DMS79 (cell line): ENCODE results near the gene CTNNA2.

ENCODE experiments used
- DNase-seq: peaks from one replicate; lab custom pipeline; 2025; lab: John Stamatoyannopoulos, UW

CTNNA2 gene

GRCh38 chr2:80490964-80491363 lies 978.1 kb downstream of the CTNNA2 start:
- no peak for DNase-seq

- DNase-seq: no peak
Measured at GRCh38 chr2:80496346-80496745, 983.5 kb downstream of the CTNNA2 start.

DNA sequence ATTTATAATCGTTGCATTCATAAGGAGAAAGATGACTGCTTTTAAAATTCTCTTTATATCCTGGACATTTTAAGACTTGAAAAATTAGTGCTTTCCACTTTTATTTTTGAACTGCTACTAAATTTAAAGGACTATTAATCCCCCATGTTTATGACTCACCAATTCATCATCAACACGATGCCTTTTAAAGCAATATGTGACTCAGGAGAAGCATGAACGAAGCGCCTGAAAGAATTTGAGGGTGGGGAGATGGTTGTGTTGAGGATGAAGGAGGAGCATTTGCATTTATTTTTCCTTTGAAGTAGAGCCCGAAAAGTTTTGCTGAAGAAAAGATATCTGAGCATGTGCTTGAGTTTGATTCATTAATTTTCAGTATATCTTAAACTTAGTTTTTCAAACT lies 983.9 kb downstream of the CTNNA2 start:
- DNase-seq: no peak

DNA sequence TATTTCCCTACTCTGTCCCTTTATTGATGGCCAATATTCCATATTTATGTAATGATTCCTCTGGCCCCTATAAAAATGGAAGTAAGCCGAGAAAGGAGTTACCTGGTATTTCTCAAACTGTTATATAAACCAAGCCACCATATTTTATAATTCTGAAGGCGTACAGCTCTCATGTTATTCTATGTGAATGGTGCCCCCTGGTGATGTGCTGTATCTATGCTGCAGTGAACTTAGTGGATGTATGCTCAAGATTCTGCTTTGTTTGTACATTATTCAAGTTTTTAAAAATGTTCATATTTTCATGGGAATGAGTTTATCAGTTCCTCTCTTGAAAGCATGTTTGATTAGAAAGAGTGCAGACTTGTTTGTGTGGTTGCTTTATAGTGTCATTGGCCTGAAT lies 986.2 kb downstream of the CTNNA2 start:
- no peak for DNase-seq

- DNase-seq: no peak
Measured at GRCh38 chr2:80501874-80502624, 989.2 kb downstream of the CTNNA2 start.

DNA sequence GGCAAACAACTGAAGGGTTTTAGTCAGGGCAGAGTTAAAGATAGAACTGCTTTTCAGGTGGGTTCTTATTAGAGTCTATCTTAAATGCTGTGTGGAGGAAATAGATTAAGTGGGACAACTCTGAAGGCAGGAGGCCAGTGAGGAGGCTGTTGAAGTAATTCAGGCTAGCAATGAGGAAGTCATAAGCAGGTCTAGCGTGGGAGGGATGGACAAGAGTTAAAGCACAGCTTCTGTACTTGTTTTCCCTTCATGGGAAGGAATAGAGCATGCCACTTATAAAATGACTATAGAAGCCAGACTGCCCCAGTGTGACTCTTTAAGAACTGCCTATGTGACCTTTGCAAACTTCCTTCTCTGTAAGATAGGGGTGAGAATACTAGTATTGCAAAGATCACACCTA lies 993.7 kb downstream of the CTNNA2 start:
- DNase-seq: no peak

DNA sequence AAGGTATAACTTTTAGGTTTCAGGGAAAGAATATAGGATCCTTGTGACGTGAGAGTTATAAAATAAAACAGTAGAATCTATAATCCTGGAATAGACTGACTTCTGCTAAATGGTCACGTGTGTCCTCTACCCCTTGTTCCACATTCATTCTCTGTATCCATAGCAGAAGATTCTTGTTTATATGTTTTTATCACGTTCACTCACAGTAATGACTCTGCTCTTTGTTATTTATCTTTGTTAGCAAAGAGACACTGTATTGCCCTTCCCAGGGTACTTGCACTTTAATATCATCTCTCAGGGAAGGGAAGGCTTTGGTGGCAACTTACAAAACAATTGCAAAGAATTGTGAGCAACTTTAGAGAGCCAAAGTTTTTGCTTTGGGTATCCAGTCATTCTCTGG lies 997.9 kb downstream of the CTNNA2 start:
- no peak for DNase-seq

DNA sequence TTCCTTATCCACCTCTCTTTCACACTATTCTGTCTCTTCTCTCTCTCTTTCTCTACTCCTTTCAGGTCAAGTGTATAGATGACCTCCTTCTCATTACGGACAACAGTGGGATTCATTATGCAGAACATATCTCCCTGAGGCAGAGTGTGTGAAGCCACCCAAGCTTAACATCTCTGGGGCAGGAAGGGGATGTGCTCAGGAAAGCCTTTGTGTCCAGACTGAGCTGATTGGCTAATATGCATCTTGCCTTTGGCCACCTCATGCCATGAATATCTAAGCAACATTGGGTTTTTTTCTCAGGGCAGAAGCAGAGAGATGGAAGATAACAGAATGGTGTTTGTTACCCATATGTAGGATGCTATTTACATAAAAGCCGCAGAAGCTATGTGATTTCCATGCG lies 1003.1 kb downstream of the CTNNA2 start:
- DNase-seq: no peak

- DNase-seq: no peak
Measured at GRCh38 chr2:80517316-80517715, 1004.5 kb downstream of the CTNNA2 start.

GRCh38 chr2:80519121-80519643 lies 1006.3 kb downstream of the CTNNA2 start:
- DNase-seq: no peak

- DNase-seq: no peak
Measured at GRCh38 chr2:80519699-80520291, 1006.9 kb downstream of the CTNNA2 start.

DNA sequence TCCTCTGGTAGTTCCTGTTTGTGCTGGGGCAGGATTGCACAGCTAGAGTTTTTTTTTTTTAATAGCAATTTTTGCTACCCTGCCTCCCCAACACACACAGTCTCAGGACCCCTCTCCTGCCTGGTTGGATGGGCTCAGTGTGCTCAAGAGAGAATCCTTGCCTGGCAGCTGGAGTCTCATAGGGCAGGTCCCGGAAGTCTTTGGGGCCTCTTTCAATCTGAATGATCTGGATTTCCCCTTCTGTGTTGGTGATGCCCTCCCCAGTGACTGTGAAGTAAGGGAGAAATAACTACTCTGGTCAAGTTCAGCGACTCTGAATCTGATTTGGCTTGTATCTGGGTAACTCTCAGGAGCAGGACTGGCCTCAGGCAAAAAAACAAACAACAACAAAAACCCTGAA lies 1012.3 kb downstream of the CTNNA2 start:
- no peak for DNase-seq

DNA sequence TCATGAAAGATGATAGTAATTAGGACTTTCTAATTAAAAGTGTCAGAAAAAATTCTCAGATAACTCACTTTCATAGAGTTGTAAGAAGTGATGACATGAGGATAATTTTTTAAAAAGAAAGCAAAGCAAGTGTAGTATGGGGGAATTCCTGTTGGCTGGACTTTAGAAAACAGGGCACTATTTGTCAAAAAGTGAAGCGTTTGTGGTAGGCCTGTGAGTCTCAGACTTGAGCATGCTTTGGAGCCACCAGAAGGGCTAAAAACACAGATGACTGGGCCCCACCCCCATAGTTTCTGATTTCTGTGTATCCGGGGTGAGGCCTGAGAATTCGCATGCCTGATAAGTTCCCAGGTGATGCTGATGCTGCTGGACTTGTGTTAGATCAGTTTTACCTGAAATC lies 1014.3 kb downstream of the CTNNA2 start:
- no peak for DNase-seq

DNA sequence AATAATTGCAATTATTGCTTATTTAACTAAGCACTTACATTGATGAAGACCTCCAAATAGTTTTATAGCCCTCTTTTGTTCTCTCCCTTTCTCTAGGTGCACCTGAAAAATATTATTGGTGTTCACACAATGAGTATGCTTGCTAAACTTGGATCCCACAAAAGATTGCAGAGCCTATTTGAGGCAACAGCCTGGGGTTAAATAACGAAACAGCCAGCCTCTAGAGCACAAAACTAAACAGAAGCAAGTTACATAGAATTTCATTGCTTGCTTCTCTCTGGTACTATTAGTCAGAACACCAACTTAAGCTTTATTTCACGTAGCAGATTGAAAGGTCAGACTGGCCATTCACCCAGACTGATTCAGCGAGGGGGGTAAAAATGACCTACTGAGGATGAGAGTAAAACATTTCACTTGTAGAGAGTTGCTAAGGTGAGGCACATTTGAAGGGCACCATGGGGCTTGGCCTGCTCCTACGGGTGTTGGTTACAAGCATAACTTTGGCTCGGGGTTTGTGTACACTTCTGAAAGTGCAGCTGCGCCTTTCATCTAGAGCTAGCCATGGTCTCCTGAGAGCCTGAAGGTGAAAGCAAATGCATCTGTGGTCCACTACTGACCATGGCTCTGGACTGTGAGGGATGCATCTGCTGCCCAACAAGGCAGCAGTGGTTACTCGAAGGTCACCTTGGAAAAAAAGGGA lies 1016.8 kb downstream of the CTNNA2 start:
- DNase-seq: no peak

DNA sequence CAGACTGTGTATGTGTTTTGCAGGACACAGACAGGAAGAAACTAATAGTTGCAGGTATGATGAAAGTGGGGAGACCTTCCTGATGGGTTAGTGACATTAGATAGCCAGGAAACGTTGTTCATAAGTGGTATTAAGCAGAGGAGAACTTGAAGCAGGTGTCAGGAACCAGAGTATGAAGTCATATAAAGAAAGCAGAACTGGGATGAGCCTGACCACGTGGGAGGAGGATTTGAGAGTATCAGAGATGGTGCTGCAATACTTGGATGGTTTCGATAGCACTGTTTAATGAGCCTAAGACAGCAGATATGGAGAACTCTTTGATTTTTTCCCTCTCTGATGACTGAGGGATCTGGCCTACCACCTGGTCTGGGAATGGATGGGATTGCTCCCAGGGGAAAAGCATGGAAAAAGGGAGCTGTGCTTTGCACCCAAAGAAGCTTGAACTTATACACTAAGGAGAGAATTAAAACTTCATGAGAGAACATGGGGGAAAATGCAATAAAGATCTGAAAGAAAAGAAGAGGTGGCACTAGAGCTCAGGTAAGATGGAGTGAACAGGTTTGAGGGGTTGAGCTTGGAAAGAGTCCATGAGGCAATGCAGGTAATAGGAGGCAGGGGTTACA lies 1017.7 kb downstream of the CTNNA2 start:
- no peak for DNase-seq

- no peak for DNase-seq
Measured at GRCh38 chr2:80531319-80531718, 1018.5 kb downstream of the CTNNA2 start.

- no peak for DNase-seq
Measured at GRCh38 chr2:80545420-80546210, 1032.8 kb downstream of the CTNNA2 start.

DNA sequence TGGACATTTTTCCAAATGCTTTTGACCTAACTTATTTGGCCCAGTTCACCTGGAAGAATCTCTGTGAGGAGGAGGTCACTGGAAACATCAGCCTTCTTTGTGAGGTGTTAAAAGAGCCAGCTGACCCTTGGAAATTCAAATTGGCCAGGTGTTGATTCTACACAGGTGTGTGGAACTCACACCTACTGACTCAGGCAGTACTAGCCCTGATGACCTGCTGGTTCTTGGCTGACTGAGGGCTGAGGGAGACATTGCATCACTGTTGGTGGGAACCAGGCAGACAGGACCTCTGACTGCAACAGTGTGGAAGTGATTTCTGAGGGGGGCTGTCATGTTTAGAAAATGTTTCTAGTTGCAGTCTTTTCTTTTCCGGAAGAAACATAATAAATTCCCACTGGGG lies 1033.9 kb downstream of the CTNNA2 start:
- DNase-seq: no peak

- no peak for DNase-seq
Measured at GRCh38 chr2:80547344-80547743, 1034.5 kb downstream of the CTNNA2 start.

- peak; percentile 17 for DNase-seq
Measured at GRCh38 chr2:80548469-80548868, 1035.6 kb downstream of the CTNNA2 start.

DNA sequence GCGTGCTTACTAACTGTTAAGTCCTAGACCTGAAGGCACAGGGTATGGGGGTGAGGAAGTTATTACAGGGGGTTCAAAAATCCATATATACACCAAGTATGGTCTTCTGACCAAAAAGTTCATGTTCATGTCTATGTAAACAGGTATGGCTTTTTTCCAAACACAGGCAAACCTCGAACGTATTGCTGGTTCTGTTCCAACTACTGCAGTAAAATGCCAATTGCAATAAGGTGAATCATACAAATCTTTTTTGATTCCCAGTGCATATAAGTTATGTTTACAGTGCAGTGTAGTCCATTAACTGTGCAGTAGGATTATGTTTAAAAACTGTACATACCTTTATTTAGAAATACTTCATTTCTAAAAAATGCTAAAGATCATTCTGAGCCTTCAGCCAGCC lies 1037.0 kb downstream of the CTNNA2 start:
- no peak for DNase-seq

- no peak for DNase-seq
Measured at GRCh38 chr2:80560326-80560725, 1047.5 kb downstream of the CTNNA2 start.
